Trophoblast cell (in vitro differentiated cells and primary cell): ENCODE results near the gene ZFYVE28.

Source experiments
- DNase-seq, 2 donors: peaks; one replicate each; pipeline ENCODE4 v3.0.0-alpha.2; 2016
- H2AFZ ChIP-seq: 2 replicates; pipeline ENCODE4 v1.6.1; 2013; ENCODE audit warnings: low read length, moderate library complexity, mild to moderate bottlenecking; ENCODE audit not compliant: insufficient read depth, poor library complexity
- H2AK5ac ChIP-seq: 2 replicates; pipeline ENCODE4 v1.6.1; 2013; ENCODE audit warnings: mild to moderate bottlenecking, low read length
- H2BK120ac ChIP-seq: 2 replicates; pipeline ENCODE4 v1.6.1; 2013; ENCODE audit warnings: low read length, mild to moderate bottlenecking, moderate library complexity; ENCODE audit not compliant: insufficient read depth, poor library complexity
- H2BK12ac ChIP-seq: 2 replicates; pipeline ENCODE4 v1.6.1; 2013; ENCODE audit warnings: mild to moderate bottlenecking, low read length, moderate library complexity
- H2BK5ac ChIP-seq: 2 replicates; pipeline ENCODE4 v1.6.1; 2013; ENCODE audit warnings: low read length, low read depth, moderate library complexity, mild to moderate bottlenecking; ENCODE audit not compliant: poor library complexity
- H3K14ac ChIP-seq: 2 replicates; pipeline ENCODE4 v1.6.1; 2013; ENCODE audit warnings: mild to moderate bottlenecking, low read length
- H3K18ac ChIP-seq: 2 replicates; pipeline ENCODE4 v1.6.1; 2013; ENCODE audit warnings: mild to moderate bottlenecking, low read length
- H3K23ac ChIP-seq: 2 replicates; pipeline ENCODE4 v1.6.1; 2013; ENCODE audit warnings: low read length
- H3K27ac ChIP-seq: 2 replicates; pipeline ENCODE4 v1.5.1; 2013; ENCODE audit warnings: low read depth, mild to moderate bottlenecking, inconsistent platforms, low read length, moderate library complexity
- H3K27me3 ChIP-seq: 2 replicates; pipeline ENCODE4 v1.6.1; 2013; ENCODE audit warnings: inconsistent platforms, mild to moderate bottlenecking, low read length, moderate library complexity; ENCODE audit not compliant: insufficient read depth
- H3K36me3 ChIP-seq, 2 experiments: 1 replicate in 1 of 2; 2 replicates in 1 of 2; pipeline ENCODE4 v1.6.1; 2013; ENCODE audit warnings: low read length in 2 of 2, mild to moderate bottlenecking in 2 of 2, moderate library complexity in 1 of 2; ENCODE audit not compliant: insufficient read depth in 2 of 2, control insufficient read depth in 1 of 2
- H3K4ac ChIP-seq: 2 replicates; pipeline ENCODE4 v1.6.1; 2013; ENCODE audit warnings: low read depth, mild to moderate bottlenecking, low read length, moderate library complexity
- H3K4me1 ChIP-seq, 2 experiments: 1 replicate in 1 of 2; 2 replicates in 1 of 2; pipeline ENCODE4 v1.6.1; 2013; ENCODE audit warnings: low read length in 2 of 2, mild to moderate bottlenecking in 2 of 2, moderate library complexity in 1 of 2; ENCODE audit not compliant: insufficient read depth in 2 of 2, control insufficient read depth in 1 of 2
- H3K4me2 ChIP-seq: 2 replicates; pipeline ENCODE4 v1.6.1; 2013; ENCODE audit warnings: inconsistent platforms, mild to moderate bottlenecking, low read length, moderate library complexity
- H3K4me3 ChIP-seq: 2 replicates; pipeline ENCODE4 v1.5.1; 2013; ENCODE audit warnings: mild to moderate bottlenecking, low read depth, low read length, inconsistent platforms
- H3K79me1 ChIP-seq: one replicate; pipeline ENCODE4 v1.6.1; 2013; ENCODE audit warnings: low read length
- H3K79me2 ChIP-seq: 2 replicates; pipeline ENCODE4 v1.6.1; 2013; ENCODE audit warnings: low read length, mild to moderate bottlenecking; ENCODE audit not compliant: control insufficient read depth, insufficient read depth, poor library complexity
- H3K9ac ChIP-seq: 2 replicates; pipeline ENCODE4 v1.6.1; 2013; ENCODE audit warnings: mild to moderate bottlenecking, low read length
- H3K9me3 ChIP-seq: 2 replicates; pipeline ENCODE4 v1.6.1; 2013; ENCODE audit warnings: low read depth, mild to moderate bottlenecking, control low read depth, inconsistent platforms, low read length; ENCODE audit not compliant: insufficient read depth
- H4K12ac ChIP-seq: 2 replicates; pipeline ENCODE4 v1.6.1; 2013; ENCODE audit warnings: low read depth, mild to moderate bottlenecking, low read length, moderate library complexity
- H4K8ac ChIP-seq: 2 replicates; pipeline ENCODE4 v1.6.1; 2013; ENCODE audit warnings: low read depth, mild to moderate bottlenecking, low read length, moderate library complexity
- H4K91ac ChIP-seq: one replicate; pipeline ENCODE4 v1.6.1; 2013; ENCODE audit warnings: low read depth, mild to moderate bottlenecking, low read length, moderate library complexity
- WGBS: extraction: QIAGEN DNeasy Blood & Tissue Kit; methylation state at CpG from one replicate; pipeline ENCODE4 v1.1.7; 2013; ENCODE audit warnings: missing lambda C conversion rate; ENCODE audit not compliant: insufficient read length, insufficient coverage; ENCODE audit errors: extremely low coverage; 5-methylcytosine and 5-hydroxymethylcytosine counted together

The ZFYVE28 gene

DNA sequence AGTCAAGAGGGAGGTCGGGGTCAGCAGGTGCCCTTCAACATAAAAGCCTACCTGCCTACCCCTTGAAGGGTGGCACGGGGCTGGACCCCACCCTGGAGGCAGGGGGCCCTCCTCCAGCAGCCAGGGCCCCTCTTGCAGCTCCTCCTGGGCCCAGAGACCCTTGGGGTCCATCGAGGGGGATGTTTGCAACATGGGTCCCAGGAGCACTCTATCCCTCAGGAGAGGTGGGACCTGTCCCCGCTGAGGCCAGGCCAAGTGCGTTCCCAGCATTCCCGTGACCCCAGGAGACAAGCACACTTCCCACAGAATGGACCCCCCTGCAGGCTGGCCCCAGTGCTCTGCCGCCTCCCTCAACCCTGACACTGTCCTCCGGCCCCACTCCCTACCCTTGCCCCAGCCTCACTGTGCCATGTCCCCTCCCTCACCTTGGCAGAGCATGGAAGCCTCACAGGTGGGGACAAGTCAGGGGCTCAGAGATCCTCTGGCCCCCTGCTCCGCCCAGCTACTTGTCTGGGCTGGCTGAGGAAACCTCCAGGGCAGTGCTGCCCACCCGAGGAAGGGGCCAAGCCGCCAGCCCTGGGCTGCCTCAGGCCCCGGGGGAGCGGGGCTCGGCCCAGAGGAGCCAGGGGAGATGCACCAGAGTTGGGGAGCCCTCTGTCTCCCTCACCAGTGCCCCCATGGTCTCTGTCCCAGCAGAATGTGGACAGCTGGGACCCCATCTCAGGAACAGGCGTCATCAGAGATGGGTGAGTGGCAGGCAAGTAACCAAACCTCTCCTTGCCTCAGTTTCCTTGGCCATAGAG lies 158.7 kb downstream of the ZFYVE28 start:
- Histone ChIP-seq H3K27me3 (no peaks in the 10 kb centered on the region), H4K8ac (no peak overlapping the region), H4K12ac (no peak overlapping the region), H3K4me1 (peaks cover 9 to 14% of the 10 kb centered on the region in 2 experiments), H3K14ac (no peak overlapping the region), H3K4me3 (no peak overlapping the region), H3K79me2 (peaks cover 9% of the 10 kb centered on the region), H2BK120ac (no peak overlapping the region), H4K91ac (no peak overlapping the region), H3K36me3 (peaks cover 45 to 47% of the 10 kb centered on the region in 2 experiments), H3K18ac (no peak overlapping the region), H2AK5ac (no peak overlapping the region), H3K4me2 (peak overlapping the region; percentile 74), H2BK12ac (no peak overlapping the region), H2BK5ac (no peak overlapping the region), H2AFZ (no peak overlapping the region), H3K9me3 (no peaks in the 10 kb centered on the region), H3K23ac (no peak overlapping the region), H3K79me1 (peaks cover 10% of the 10 kb centered on the region), H3K4ac (no peak overlapping the region), H3K27ac (no peak overlapping the region), H3K9ac (no peak overlapping the region)
- no peak for DNase-seq
- WGBS, result no CpG with 5 or more reads among the region's 15 CpGs

DNA sequence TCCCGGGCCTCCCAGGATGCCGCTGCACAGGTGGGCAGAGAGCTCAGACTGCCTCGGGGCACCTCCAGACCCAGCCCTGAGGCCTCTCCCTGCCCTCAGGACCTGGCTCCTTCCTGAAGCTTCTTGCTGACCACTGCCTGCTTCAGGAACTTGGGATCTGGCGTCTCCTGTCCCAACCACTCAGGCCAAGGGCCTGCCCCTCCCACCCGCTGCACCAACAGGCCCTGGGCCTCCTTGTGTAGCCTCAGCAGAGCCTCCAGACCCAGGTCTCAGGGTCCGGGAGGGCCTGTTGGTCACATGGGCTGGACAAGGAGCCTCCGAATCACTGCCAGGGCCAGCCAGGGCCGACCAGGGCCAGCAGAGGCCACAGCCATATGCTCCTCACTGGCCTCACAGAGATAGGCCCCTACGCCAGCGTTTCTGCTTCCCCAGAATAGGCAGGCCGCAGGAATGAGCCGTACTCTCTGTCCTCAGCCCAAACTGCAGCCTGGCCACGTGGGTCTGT lies 159.4 kb downstream of the ZFYVE28 start:
- Histone ChIP-seq H3K9ac (no peak overlapping the region), H2BK5ac (no peak overlapping the region), H3K4ac (no peak overlapping the region), H4K91ac (no peak overlapping the region), H2BK12ac (no peak overlapping the region), H3K79me2 (peaks cover 9% of the 10 kb centered on the region), H3K79me1 (peaks cover 10% of the 10 kb centered on the region), H3K27ac (no peak overlapping the region), H4K12ac (no peak overlapping the region), H3K14ac (no peak overlapping the region), H3K18ac (no peak overlapping the region), H3K27me3 (no peaks in the 10 kb centered on the region), H3K4me3 (no peak overlapping the region), H3K4me1 (peaks cover 9 to 14% of the 10 kb centered on the region in 2 experiments), H3K23ac (no peak overlapping the region), H4K8ac (no peak overlapping the region), H3K4me2 (no peak overlapping the region), H2AFZ (no peak overlapping the region), H3K36me3 (peaks cover 47 to 50% of the 10 kb centered on the region in 2 experiments), H2AK5ac (no peak overlapping the region), H3K9me3 (no peaks in the 10 kb centered on the region), H2BK120ac (no peak overlapping the region)
- DNase-seq, result no peak
- WGBS, result no CpG with 5 or more reads among the region's 13 CpGs

DNA sequence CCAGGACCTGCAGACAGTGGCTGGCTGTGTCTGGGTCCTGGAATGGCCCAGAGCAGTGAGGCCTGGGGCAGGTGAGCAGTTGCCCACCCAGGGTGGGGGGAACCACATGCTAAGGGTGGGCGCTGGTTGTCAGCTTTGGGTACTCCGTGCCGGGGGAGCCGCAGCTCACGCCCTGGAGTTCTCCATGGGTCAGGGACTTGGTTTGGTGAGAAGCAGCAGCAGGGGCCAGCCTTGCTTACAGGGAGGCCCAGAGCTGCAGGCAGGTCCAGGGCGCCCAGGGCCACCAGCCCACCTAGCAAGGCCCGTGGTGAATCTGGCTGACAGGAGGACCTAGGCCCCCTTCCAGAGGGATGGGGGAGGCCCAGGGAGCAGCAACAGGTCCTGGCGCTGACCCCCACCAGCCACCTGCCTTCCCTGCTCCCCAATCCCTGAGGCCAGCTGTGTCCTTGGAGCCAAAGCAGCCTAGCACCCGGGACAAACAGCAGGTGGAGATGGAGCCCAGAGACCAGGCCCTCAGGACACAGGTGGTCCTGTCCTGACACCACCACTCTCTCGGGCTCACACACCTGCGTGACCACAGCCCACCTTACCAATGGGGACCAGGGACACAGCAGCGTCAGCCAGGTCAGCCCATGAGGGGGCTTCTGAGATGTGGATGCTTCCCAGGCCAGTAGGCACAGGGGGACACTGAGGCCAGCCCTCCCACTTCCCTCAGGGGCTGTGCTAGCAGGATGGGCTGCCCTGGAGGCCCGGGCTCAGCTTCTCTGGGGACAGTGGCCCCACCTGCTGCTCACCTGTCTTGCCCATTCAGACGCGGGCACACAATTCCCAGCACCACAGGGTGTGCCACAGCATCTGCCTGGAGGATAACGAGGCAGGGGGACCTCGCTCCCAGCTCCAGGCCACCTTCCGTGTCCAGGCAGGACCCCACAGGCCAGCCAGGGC lies 160.1 kb downstream of the ZFYVE28 start:
- no peak overlapping the region for H3K9ac ChIP-seq
- no peaks in the 10 kb centered on the region for H3K27me3 ChIP-seq
- no peak overlapping the region for H3K23ac ChIP-seq
- peaks cover 9 to 14% of the 10 kb centered on the region in 2 experiments for H3K4me1 ChIP-seq
- no peak overlapping the region for H3K4ac ChIP-seq
- H3K27ac ChIP-seq, result no peak overlapping the region
- no CpG with 5 or more reads among the region's 18 CpGs for WGBS
- H3K79me2 ChIP-seq, result peaks cover 9% of the 10 kb centered on the region
- no peak for DNase-seq
- no peak overlapping the region for H2AFZ ChIP-seq
- H2BK120ac ChIP-seq, result no peak overlapping the region
- no peak overlapping the region for H4K12ac ChIP-seq
- no peak overlapping the region for H3K14ac ChIP-seq
- no peak overlapping the region for H2BK12ac ChIP-seq
- no peak overlapping the region for H2AK5ac ChIP-seq
- H2BK5ac ChIP-seq, result no peak overlapping the region
- peaks cover 2% of the 10 kb centered on the region for H3K9me3 ChIP-seq
- H3K18ac ChIP-seq, result no peak overlapping the region
- no peak overlapping the region for H4K8ac ChIP-seq
- H4K91ac ChIP-seq, result no peak overlapping the region
- H3K4me3 ChIP-seq, result no peak overlapping the region
- H3K36me3 ChIP-seq, result peaks cover 51 to 56% of the 10 kb centered on the region in 2 experiments
- peaks cover 10% of the 10 kb centered on the region for H3K79me1 ChIP-seq
- H3K4me2 ChIP-seq, result no peak overlapping the region

DNA sequence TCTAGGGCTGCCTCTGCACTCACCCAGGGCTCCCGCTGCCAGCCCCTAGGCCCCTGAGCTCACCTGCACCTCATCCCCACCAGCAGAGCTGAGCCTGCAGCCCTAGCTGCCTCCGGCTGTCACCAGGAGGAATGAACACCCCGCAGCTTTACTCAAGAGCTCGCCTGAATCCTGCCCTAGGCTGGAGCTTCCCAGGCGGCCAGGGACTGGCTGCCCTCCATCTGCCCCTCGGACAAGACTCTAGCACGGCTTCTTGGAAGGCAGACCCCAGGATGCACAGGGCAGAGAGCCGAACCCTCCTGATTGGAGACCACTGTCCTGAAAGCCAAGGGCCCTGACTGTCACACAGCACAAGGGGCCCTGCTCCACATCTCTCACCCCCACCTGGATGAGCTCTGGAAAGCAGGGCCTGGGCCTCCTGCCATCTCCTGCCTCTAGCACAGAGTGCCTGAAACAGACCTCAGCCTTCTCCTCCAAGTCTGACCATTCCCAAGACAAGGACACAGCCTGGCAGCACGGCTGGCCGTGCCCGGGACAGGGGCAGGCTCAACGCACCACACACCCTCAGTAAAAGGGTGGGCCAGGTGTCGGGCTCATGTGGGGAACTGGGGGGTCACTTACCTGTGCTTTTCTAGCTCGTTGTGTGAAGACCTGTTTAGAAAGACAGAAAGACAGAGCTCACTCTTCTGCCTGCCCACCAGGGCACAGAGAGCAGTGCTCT lies 160.9 kb downstream of the ZFYVE28 start:
- Histone ChIP-seq H4K8ac (no peak overlapping the region), H2BK12ac (no peak overlapping the region), H3K18ac (no peak overlapping the region), H3K4me1 (peaks cover 5 to 10% of the 10 kb centered on the region in 2 experiments), H3K14ac (no peak overlapping the region), H3K27me3 (no peaks in the 10 kb centered on the region), H3K4me3 (no peak overlapping the region), H3K4me2 (no peak overlapping the region), H3K9ac (no peak overlapping the region), H3K27ac (no peak overlapping the region), H2BK5ac (no peak overlapping the region), H3K23ac (no peak overlapping the region), H3K79me2 (peaks cover 9% of the 10 kb centered on the region), H3K36me3 (peaks cover 55 to 63% of the 10 kb centered on the region in 2 experiments), H4K12ac (no peak overlapping the region), H4K91ac (no peak overlapping the region), H2AFZ (no peak overlapping the region), H3K79me1 (peaks cover 7% of the 10 kb centered on the region), H3K9me3 (peaks cover 2% of the 10 kb centered on the region), H2BK120ac (no peak overlapping the region), H3K4ac (no peak overlapping the region), H2AK5ac (no peak overlapping the region)
- DNase-seq, result no peak
- WGBS, result no CpG with 5 or more reads among the region's 14 CpGs
